ENCODE results near the gene MCAM. TPM values are rescaled to one million over a fixed set of nuclear protein-coding genes. Genes with fewer than 3 reads are reported as not detected.

The MCAM gene
- total and polyA plus RNA-seq, 12 donors, result 35.8 to 136 (median 96.8) TPM

DNA sequence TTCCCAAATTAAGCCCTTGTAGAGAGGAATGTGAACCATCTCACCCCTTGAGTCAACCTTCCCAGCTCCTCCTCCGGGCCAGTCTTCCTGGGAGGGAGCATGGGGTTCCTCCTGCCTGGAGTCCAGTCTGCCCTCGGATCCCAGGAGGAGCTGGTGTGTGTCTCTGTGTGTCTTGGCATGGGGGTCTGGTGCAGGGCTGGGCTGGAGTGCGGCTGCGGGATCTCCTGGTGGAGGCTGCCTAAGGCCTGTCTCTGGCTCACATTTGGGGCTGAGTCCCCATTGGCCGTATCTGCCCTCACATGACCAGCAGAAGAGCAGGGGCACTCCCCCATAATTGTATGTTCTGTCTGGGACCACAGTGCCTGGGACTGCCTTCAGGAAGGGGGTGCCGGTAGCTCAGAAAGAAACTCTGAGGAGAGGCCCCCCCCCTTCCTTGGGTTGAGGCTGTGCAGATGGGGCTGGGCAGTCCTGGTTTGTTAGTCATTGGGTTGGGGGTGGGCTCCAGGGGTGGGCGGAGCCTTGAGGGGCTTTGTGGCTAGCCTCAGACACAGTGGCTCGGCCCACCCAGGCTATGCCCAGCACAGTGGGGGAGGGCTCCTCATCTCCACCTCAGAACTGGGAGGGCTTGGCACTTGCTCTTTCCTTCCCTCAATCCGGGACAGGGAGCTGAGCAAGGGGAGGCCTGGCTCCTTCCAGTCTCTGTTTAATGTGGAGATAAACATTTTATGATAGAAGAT is 20.8 kb upstream of the MCAM start:
- Histone ChIP-seq H3K36me3 (peaks cover 0 to 23% (median 8%) of the 10 kb centered on the region in 9 donors), H3K27ac (peak overlapping the region in 5 of 10 donors; percentile 10 to 100 (median 98)), H3K4me3 (peak overlapping the region in 1 of 10 donors; percentile 61), H3K4me1 (peaks cover 22 to 70% (median 56%) of the 10 kb centered on the region in 9 donors), H3K9me3 (no peaks in the 10 kb centered on the region), H3K27me3 (peaks cover 0 to 38% (median 0%) of the 10 kb centered on the region in 7 donors)
- intact Hi-C loops (cut with DNase I), result loop anchor here in 3 of 10 donors (5.0 to 10.0 kb wide), 2 partner anchors 35 to 133 kb away; partner anchors contain the start of gene CBL (in 1 of the 3)
- TF ChIP-seq, protein P1, sequence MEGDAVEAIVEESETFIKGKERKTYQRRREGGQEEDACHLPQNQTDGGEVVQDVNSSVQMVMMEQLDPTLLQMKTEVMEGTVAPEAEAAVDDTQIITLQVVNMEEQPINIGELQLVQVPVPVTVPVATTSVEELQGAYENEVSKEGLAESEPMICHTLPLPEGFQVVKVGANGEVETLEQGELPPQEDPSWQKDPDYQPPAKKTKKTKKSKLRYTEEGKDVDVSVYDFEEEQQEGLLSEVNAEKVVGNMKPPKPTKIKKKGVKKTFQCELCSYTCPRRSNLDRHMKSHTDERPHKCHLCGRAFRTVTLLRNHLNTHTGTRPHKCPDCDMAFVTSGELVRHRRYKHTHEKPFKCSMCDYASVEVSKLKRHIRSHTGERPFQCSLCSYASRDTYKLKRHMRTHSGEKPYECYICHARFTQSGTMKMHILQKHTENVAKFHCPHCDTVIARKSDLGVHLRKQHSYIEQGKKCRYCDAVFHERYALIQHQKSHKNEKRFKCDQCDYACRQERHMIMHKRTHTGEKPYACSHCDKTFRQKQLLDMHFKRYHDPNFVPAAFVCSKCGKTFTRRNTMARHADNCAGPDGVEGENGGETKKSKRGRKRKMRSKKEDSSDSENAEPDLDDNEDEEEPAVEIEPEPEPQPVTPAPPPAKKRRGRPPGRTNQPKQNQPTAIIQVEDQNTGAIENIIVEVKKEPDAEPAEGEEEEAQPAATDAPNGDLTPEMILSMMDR (IDR thresholded peaks at IDR 0.05), result no peak
- no peak for ATAC-seq
- 43 to 45% methylated on average over 9 of the region's 9 CpGs for WGBS, 2 donors
- DNase-seq, result no peak

DNA sequence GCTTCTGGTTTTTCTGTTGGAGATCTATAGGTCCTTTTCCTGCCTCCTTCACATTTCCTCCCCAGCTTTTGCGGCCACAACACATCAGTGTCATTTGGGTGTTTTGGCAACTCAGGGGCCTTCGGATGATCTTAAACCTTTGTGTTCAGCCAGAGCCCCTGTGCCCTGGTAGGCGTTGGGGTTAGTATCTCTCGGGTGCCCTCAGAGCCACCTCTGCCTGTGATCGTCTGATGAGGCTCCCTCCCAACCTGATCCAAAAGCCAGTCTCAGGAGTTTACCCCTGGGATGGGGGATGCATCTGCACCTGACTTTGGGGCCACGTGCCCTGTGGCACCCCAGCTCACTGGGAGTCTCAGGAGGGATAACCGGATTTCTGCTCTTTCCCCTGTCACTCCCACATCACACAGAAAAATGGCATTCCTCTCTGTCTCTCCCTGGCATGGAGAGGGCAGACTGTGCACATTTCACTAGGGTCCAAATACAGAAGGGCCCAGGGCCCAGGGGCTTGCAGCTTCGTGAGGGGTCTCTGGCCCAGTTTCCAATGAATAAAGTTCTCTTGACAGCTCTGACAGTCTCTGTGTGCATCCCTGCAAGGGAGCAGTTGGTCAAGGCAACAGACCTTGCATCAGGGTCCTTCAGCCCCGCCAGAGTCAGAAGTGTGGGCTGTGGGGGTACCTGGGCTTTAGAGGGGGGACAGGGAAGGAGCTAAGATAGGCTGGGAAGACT is 20.0 kb upstream of the MCAM start:
- Histone ChIP-seq H3K27ac (no peak overlapping the region), H3K36me3 (peaks cover 0 to 23% (median 8%) of the 10 kb centered on the region in 9 donors), H3K27me3 (peaks cover 0 to 34% (median 0%) of the 10 kb centered on the region in 7 donors), H3K4me1 (peaks cover 22 to 70% (median 56%) of the 10 kb centered on the region in 9 donors), H3K9me3 (no peaks in the 10 kb centered on the region), H3K4me3 (no peak overlapping the region)
- DNase-seq (no peak), ATAC-seq (no peak)
- TF ChIP-seq, protein P1 (IDR thresholded peaks at IDR 0.05), result no peak
- intact Hi-C loops (cut with DNase I), result loop anchor here in 3 of 10 donors (5.0 to 10.0 kb wide), 2 partner anchors 35 to 132 kb away; partner anchors contain the start of gene CBL (in 1 of the 3)
- WGBS, 2 donors, result 85 to 86% methylated on average over 9 of the region's 9 CpGs

DNA sequence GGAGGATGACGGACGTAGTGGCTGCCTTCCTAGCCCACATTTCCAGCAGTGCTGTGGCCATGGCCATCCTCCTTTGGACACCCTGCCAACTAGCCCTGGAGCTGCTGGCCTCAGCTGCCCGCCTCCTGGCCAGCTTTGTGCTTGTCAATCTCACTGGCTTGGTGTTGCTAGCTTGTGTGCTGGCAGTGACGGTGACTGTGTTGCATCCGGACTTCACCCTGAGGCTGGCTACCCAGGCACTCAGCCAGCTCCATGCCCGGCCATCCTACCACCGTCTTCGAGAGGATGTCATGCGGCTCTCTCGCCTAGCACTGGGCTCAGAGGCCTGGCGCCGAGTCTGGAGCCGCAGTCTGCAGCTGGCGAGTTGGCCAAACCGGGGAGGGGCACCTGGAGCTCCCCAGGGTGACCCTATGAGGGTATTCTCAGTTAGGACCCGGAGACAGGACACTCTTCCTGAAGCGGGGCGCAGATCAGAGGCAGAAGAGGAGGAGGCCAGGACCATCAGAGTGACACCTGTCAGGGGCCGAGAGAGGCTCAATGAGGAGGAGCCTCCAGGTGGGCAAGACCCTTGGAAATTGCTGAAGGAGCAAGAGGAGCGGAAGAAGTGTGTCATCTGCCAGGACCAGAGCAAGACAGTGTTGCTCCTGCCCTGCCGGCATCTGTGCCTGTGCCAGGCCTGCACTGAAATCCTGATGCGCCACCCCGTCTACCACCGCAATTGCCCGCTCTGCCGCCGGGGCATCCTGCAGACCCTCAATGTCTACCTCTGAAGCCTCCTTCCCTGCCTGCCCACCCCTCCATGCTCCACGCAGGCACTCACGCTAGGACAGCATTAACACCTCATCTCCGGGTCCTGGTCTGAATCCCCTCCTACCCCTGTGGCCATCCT is 19.0 kb upstream of the MCAM start:
- Histone ChIP-seq H3K36me3 (peaks cover 0 to 23% (median 8%) of the 10 kb centered on the region in 9 donors), H3K27ac (peak overlapping the region in 1 of 10 donors; percentile 48), H3K4me1 (peaks cover 15 to 62% (median 47%) of the 10 kb centered on the region in 9 donors), H3K27me3 (peaks cover 0 to 24% (median 0%) of the 10 kb centered on the region in 7 donors), H3K4me3 (peak overlapping the region in 3 of 10 donors; percentile 87 to 99 (median 88)), H3K9me3 (no peaks in the 10 kb centered on the region)
- 77 to 80% methylated on average over 30 of the region's 30 CpGs for WGBS, 2 donors
- ATAC-seq (no peak), DNase-seq (no peak)
- TF ChIP-seq, protein P1 (IDR thresholded peaks at IDR 0.05), result no peak
- intact Hi-C loops (cut with DNase I), result loop anchor here in 3 of 10 donors (5.0 to 10.0 kb wide), 2 partner anchors 36 to 131 kb away; partner anchors contain the start of gene CBL (in 1 of the 3)
